Gastroesophageal sphincter (tissue), 3 donors: ENCODE results near the gene COL25A1.

Experiments used
- CTCF ChIP-seq, 4 experiments: fragments of 200-600 bp in 2 of 4; fragments of 450-650 bp in 2 of 4; sonication (generic) in 1 of 4; IDR thresholded peaks; one replicate each; pipeline ENCODE4 v1.5.1; 2017 to 2019; ENCODE audit warnings: antibody characterized with exemption in 4 of 4, mild to moderate bottlenecking in 2 of 4, moderate library complexity in 2 of 4
- POLR2A ChIP-seq, 2 donors: fragments of 450-650 bp; IDR thresholded peaks; one replicate each; pipeline ENCODE4 v1.6.1; 2017; ENCODE audit warnings: antibody characterized with exemption in 2 of 2, mild to moderate bottlenecking in 2 of 2, moderate library complexity in 1 of 2
- POLR2AphosphoS5 ChIP-seq: sonication (generic); formaldehyde crosslinking; IDR thresholded peaks from one replicate; pipeline ENCODE4 v1.6.1; 2017; ENCODE audit warnings: antibody characterized with exemption

- TF ChIP-seq CTCF (IDR thresholded peaks at IDR 0.05): no peak
- TF ChIP-seq POLR2AphosphoS5: no peak
- no peak for TF ChIP-seq POLR2A (IDR thresholded peaks at IDR 0.05)
Measured at GRCh38 chr4:109166126-109166525, 136.3 kb downstream of the COL25A1 start.
